GM12878 (cell line): ENCODE measurements around the gene PDPK1. TPM values are rescaled to one million over a fixed set of nuclear protein-coding genes. Genes with fewer than 3 reads are reported as not detected.

ENCODE experiments used
- ATAC-seq: fragments of 200-7000 bp; cut with Tn5 transposase; 3 replicates; pipeline ENCODE4 v1.9.1; 2020; ENCODE audit warnings: mild to moderate bottlenecking, moderate library complexity
- BruUV-seq: library from RNA; stranded (reverse); fragments of 400-500 nt; replicated peaks from 2 replicates; lab custom pipeline; 2021; lab: Mats Ljungman, UMichigan
- CTCF ChIA-PET: fragments of 300-600 bp; sonication (Branson Sonifier 250); formaldehyde crosslinking; extraction: SDS; loops from one replicate; lab custom pipeline; 2021; ENCODE audit warnings: inconsistent platforms; lab: Yijun Ruan, JAX
- POLR2A ChIA-PET: fragments of 350-600 bp; formaldehyde crosslinking; extraction: SDS; loops from one replicate; lab custom pipeline; 2021; ENCODE audit warnings: inconsistent platforms; lab: Charles Lee
- RAD21 ChIA-PET: fragments of 300-600 bp; sonication (Branson Sonifier 250); formaldehyde crosslinking; loops from one replicate; lab custom pipeline; 2023; ENCODE audit warnings: antibody characterized with exemption; ENCODE audit not compliant: unreplicated experiment; lab: Charles Lee
- SMC1A ChIA-PET: fragments of 300-600 bp; sonication (Branson Sonifier 250); formaldehyde crosslinking; loops from one replicate; lab custom pipeline; 2023; ENCODE audit not compliant: unreplicated experiment, uncharacterized antibody; lab: Charles Lee
- DNase-seq: peaks from one replicate; pipeline ENCODE4 v3.0.0-alpha.2; 2011; ENCODE audit warnings: low read depth, low spot score
- FAIRE-seq: peaks from 3 replicates; lab custom pipeline; 2011; peaks lifted over from hg19 to GRCh38; lab: Jason Lieb, UNC
- H2AFZ ChIP-seq: 2 replicates; pipeline ENCODE4 v1.6.0; 2011; ENCODE audit warnings: low read depth, low read length, control low read depth; ENCODE audit not compliant: control insufficient read depth
- H3K27ac ChIP-seq: 2 replicates; pipeline ENCODE4 v1.5.1; 2011; ENCODE audit warnings: control low read depth; ENCODE audit not compliant: control insufficient read depth, insufficient read depth
- H3K27me3 ChIP-seq, 2 experiments: replicated peaks in 1 of 2; 2 replicates each; pipeline versions ENCODE4 v1.6.0 to v1.6.1; 2011; ENCODE audit warnings: low read length in 1 of 2; ENCODE audit not compliant: control insufficient read depth in 2 of 2, insufficient read depth in 2 of 2
- H3K36me3 ChIP-seq, 2 experiments: 2 replicates each; pipeline ENCODE4 v1.5.1; 2011; ENCODE audit warnings: low read length in 1 of 2; ENCODE audit not compliant: control insufficient read depth in 2 of 2, insufficient read depth in 2 of 2
- H3K4me1 ChIP-seq: 2 replicates; pipeline ENCODE4 v1.6.1; 2011; ENCODE audit warnings: mild to moderate bottlenecking, low read length, moderate library complexity, mixed read lengths; ENCODE audit not compliant: control insufficient read depth, insufficient read depth
- H3K4me2 ChIP-seq: 2 replicates; pipeline ENCODE4 v1.6.0; 2011; ENCODE audit warnings: control low read depth; ENCODE audit not compliant: control insufficient read depth, insufficient read depth
- H3K4me3 ChIP-seq: fragments of 200-600 bp; sonication (generic); 2 replicates; pipeline ENCODE4 v1.5.1; 2016
- H3K79me2 ChIP-seq: 2 replicates; pipeline ENCODE4 v1.6.0; 2011; ENCODE audit warnings: low read length; ENCODE audit not compliant: control insufficient read depth, insufficient read depth
- H3K9ac ChIP-seq: 2 replicates; pipeline ENCODE4 v1.8.0; 2011; ENCODE audit warnings: low read length, control low read depth, mixed read lengths; ENCODE audit not compliant: control insufficient read depth, insufficient read depth
- H3K9me3 ChIP-seq: replicated peaks from 3 replicates; pipeline ENCODE4 v1.5.1; 2011; ENCODE audit warnings: mild to moderate bottlenecking, low read length; ENCODE audit not compliant: control insufficient read depth, insufficient read depth
- H4K20me1 ChIP-seq: 2 replicates; pipeline ENCODE4 v1.6.0; 2011; ENCODE audit not compliant: control insufficient read depth, insufficient read depth
- E2F4 ChIP-seq: IDR thresholded peaks from 2 replicates; pipeline ENCODE4 v1.6.1; 2012; ENCODE audit warnings: low read depth, low read length, improper control_type of control experiment
- FOXK2 ChIP-seq: fragments of 450-650 bp; IDR thresholded peaks from 2 replicates; pipeline ENCODE4 v1.6.1; 2017; ENCODE audit warnings: mild to moderate bottlenecking, moderate library complexity
- HCFC1 ChIP-seq: fragments of 150-350 bp; IDR thresholded peaks from 2 replicates; pipeline ENCODE4 v1.6.1; 2014; ENCODE audit warnings: low read length
- HSF1 ChIP-seq: fragments of 150-350 bp; IDR thresholded peaks from 2 replicates; pipeline ENCODE4 v1.6.1; 2014; ENCODE audit warnings: mild to moderate bottlenecking, low read depth, low read length
- JUND ChIP-seq: IDR thresholded peaks from 2 replicates; pipeline ENCODE4 v1.6.1; 2012; ENCODE audit warnings: low read depth, mild to moderate bottlenecking, low read length, improper control_type of control experiment, moderate library complexity
- MAX ChIP-seq: IDR thresholded peaks from 2 replicates; pipeline ENCODE4 v1.6.1; 2012; ENCODE audit warnings: low read depth, low read length, improper control_type of control experiment
- MEF2B ChIP-seq: fragments of 450-650 bp; IDR thresholded peaks from 2 replicates; pipeline ENCODE4 v1.6.1; 2018; ENCODE audit warnings: mild to moderate bottlenecking, moderate library complexity; ENCODE audit not compliant: partially characterized antibody, poor library complexity, severe bottlenecking
- NKRF ChIP-seq: fragments of 450-650 bp; conservative IDR thresholded peaks from 2 replicates; pipeline ENCODE4 v1.6.1; 2017; ENCODE audit warnings: mild to moderate bottlenecking, moderate library complexity
- SMAD5 ChIP-seq: IDR thresholded peaks from 2 replicates; pipeline ENCODE4 v1.6.1; 2016; ENCODE audit warnings: antibody characterized with exemption, low read depth
- SREBF1 ChIP-seq: IDR thresholded peaks from 2 replicates; pipeline ENCODE4 v1.6.1; 2012; ENCODE audit warnings: mild to moderate bottlenecking, low read length
- STAT1 ChIP-seq: fragments of 450-650 bp; conservative IDR thresholded peaks from 2 replicates; pipeline ENCODE4 v1.6.1; 2014; ENCODE audit warnings: antibody characterized with exemption, mild to moderate bottlenecking
- ZBED1 ChIP-seq: IDR thresholded peaks from 2 replicates; pipeline ENCODE4 v1.6.1; 2016; ENCODE audit warnings: borderline replicate concordance
- ZBTB4 ChIP-seq: fragments of 450-650 bp; formaldehyde crosslinking; IDR thresholded peaks from 2 replicates; pipeline ENCODE4 v1.4.0; 2022; ENCODE audit warnings: mild to moderate bottlenecking, moderate library complexity
- ZNF217 ChIP-seq: fragments of 450-650 bp; IDR thresholded peaks from 2 replicates; pipeline ENCODE4 v1.6.1; 2017; ENCODE audit warnings: antibody characterized with exemption, mild to moderate bottlenecking
- ZSCAN29 ChIP-seq: fragments of 450-650 bp; IDR thresholded peaks from 2 replicates; pipeline ENCODE4 v1.6.1; 2017; ENCODE audit warnings: mild to moderate bottlenecking, moderate library complexity
- WGBS: methylation state at CpG from one replicate; pipeline ENCODE4 v1.1.6; 2016; ENCODE audit warnings: low lambda C conversion rate; ENCODE audit not compliant: insufficient replicate concordance, insufficient coverage; ENCODE audit errors: missing lambda C conversion rate; 5-methylcytosine and 5-hydroxymethylcytosine counted together
- in situ Hi-C: fragments of 300-500 bp; cut with MboI; formaldehyde crosslinking; loops from 9 replicates; pipeline ENCODE4 v1.14.3; 2018; ENCODE audit warnings: mixed read lengths
- intact Hi-C: fragments of 100-400 bp; cut with micrococcal nuclease; formaldehyde crosslinking; loops from one replicate; pipeline ENCODE4 v1.14.2; 2022; ENCODE audit not compliant: unreplicated experiment
- polyA plus RNA-seq, 11 experiments: library from polyadenylated mRNA; depleted of rRNA in 4 of 11; unstranded in 6 of 11; stranded (reverse) in 5 of 11; fragments of >200 nt; fragmentation: Nextera tagmentation in 4 of 11; fragmentation: Illumina TruSeq in 1 of 11; extraction: Ambion mirVana in 4 of 11; extraction: Trizol in 1 of 11; gene quantifications; 1 replicate in 1 of 11; 2 replicates in 10 of 11; pipeline versions ENCODE4 v1.2.1 to v1.2.3, GENCODE V29; 2011 to 2016; ENCODE audit warnings: inconsistent platforms in 2 of 11, missing spikeins in 2 of 11, low read depth in 1 of 11
- total RNA-seq, 4 experiments: library from RNA; depleted of rRNA in 3 of 4; stranded (reverse); fragments of >200 nt in 3 of 4; fragmentation: Illumina TruSeq in 1 of 4; extraction: Trizol in 1 of 4; gene quantifications; 2 replicates each; pipeline versions ENCODE4 v1.2.1 to v1.2.3, GENCODE V29; 2013 to 2021

Gene PDPK1
- total and polyA plus RNA-seq, 10 of the 15 experiments (the other 5 are each of a cell fraction or from before 2014, with no cell fraction given), result 3.9 to 41.3 (median 25.5) TPM

- WGBS, result 98% methylated on average over 16 of the region's 16 CpGs
- CTCF ChIA-PET, result no interaction called here
Measured at GRCh38 chr16:2586901-2587480, 49.2 kb downstream of the PDPK1 start.

More at GRCh38 chr16:2586901-2587480, 49.2 kb downstream of the PDPK1 start:
- Histone ChIP-seq H3K27me3 (no peaks in the 10 kb centered on the region), H3K27ac (no peak overlapping the region), H3K36me3 (peaks cover 14 to 21% of the 10 kb centered on the region in 2 experiments), H2AFZ (no peak overlapping the region), H3K4me2 (no peak overlapping the region), H3K9ac (no peak overlapping the region), H3K79me2 (no peaks in the 10 kb centered on the region)
- BruUV-seq, result no TSS peak
- intact Hi-C loops, result no loop called here
- FAIRE-seq, result no peak
- SMC1A ChIA-PET, result no interaction called here
- TF ChIP-seq ZSCAN29 (no peak), ZNF217 (no peak), SREBF1 (no peak), ZBTB4 (CRISPR knock-in tag) (no peak), JUND (no peak), ZBED1 (no peak), HSF1 (no peak), SMAD5 (no peak), MAX (no peak), MEF2B (no peak), HCFC1 (no peak), STAT1 (no peak), E2F4 (no peak), NKRF (no peak), FOXK2 (no peak)
- TF ChIP-seq, all 136 proteins: peak for 0
- in situ Hi-C loops, result no loop called here
- Histone ChIP-seq H3K9me3 (no peaks in the 10 kb centered on the region), H3K4me3 (no peak overlapping the region), H4K20me1 (no peaks in the 10 kb centered on the region), H3K4me1 (no peaks in the 10 kb centered on the region)
- ChIA-PET POLR2A (no interaction called here), RAD21 (no interaction called here)
- no peak for ATAC-seq
- DNase-seq, result no peak
